Fibroblast of pulmonary artery (primary cell): ENCODE results near the gene KIF25.

Experiments
- DNase-seq: peaks from one replicate; pipeline ENCODE4 v3.0.0-alpha.2; 2010; ENCODE audit warnings: low read depth
- H3K4me3 ChIP-seq: replicated peaks from 2 replicates; pipeline ENCODE4 v1.5.1; 2011; ENCODE audit warnings: low read depth, mild to moderate bottlenecking, control low read depth, low read length, moderate library complexity
- CTCF ChIP-seq: IDR thresholded peaks from 2 replicates; pipeline ENCODE4 v1.5.1; 2011; ENCODE audit warnings: mild to moderate bottlenecking, control low read depth, low read length, inconsistent platforms; ENCODE audit errors: missing control alignments

The KIF25 gene

GRCh38 chr6:168067081-168067759 is 69.7 kb downstream of the KIF25 start:
- DNase-seq, result no peak
- TF ChIP-seq CTCF, result no peak

GRCh38 chr6:168070804-168071203 is 73.3 kb downstream of the KIF25 start:
- no peak for DNase-seq
- TF ChIP-seq CTCF, result no peak
- no peak overlapping the region for H3K4me3 ChIP-seq

More at GRCh38 chr6:168067081-168067759, 69.7 kb downstream of the KIF25 start:
- H3K4me3 ChIP-seq, result no peak overlapping the region

GRCh38 chr6:168071620-168072019 is 74.1 kb downstream of the KIF25 start:
- no peak overlapping the region for H3K4me3 ChIP-seq
- no peak for DNase-seq
- TF ChIP-seq CTCF, result no peak

- H3K4me3 ChIP-seq, result no peak overlapping the region
- no peak for TF ChIP-seq CTCF
- DNase-seq, result no peak
Measured at GRCh38 chr6:168072261-168072660, 74.8 kb downstream of the KIF25 start.

GRCh38 chr6:168072730-168073129 is 75.3 kb downstream of the KIF25 start:
- no peak for DNase-seq
- no peak overlapping the region for H3K4me3 ChIP-seq
- TF ChIP-seq CTCF, result no peak

- H3K4me3 ChIP-seq, result no peak overlapping the region
- no peak for TF ChIP-seq CTCF
- DNase-seq, result no peak
Measured at GRCh38 chr6:168073937-168074730, 76.7 kb downstream of the KIF25 start.

- no peak for TF ChIP-seq CTCF
- no peak overlapping the region for H3K4me3 ChIP-seq
- DNase-seq, result no peak
Measured at GRCh38 chr6:168075216-168075615, 77.7 kb downstream of the KIF25 start.
